H54 (cell line): Measurements from ENCODE around the gene REPS2.

Experiments
- DNase-seq: peaks from one replicate; pipeline ENCODE4 v3.0.0; 2011; ENCODE audit warnings: low spot score, mixed read lengths; ENCODE audit not compliant: insufficient read length
- FAIRE-seq: peaks from 3 replicates; lab custom pipeline; 2011; peaks lifted over from hg19 to GRCh38; lab: Jason Lieb, UNC
- POLR2A ChIP-seq: IDR thresholded peaks from 2 replicates; pipeline ENCODE4 v1.6.1; 2011; ENCODE audit warnings: low read depth, mild to moderate bottlenecking, low read length

Gene REPS2

GRCh38 chrX:16997313-16997712 lies 50.9 kb downstream of the REPS2 start:
- no peak for DNase-seq
- no peak for TF ChIP-seq POLR2A
- no peak for FAIRE-seq

GRCh38 chrX:16999275-16999674 lies 52.8 kb downstream of the REPS2 start:
- TF ChIP-seq POLR2A: no peak
- DNase-seq (peak; percentile 3), FAIRE-seq (no peak)

- no peak for TF ChIP-seq POLR2A
- FAIRE-seq: no peak
- DNase-seq: no peak
These were observed 54.3 kb downstream of the REPS2 start for GRCh38 chrX:17000751-17001150.

GRCh38 chrX:17005712-17006368 lies 59.4 kb downstream of the REPS2 start:
- TF ChIP-seq POLR2A: no peak
- FAIRE-seq (no peak), DNase-seq (no peak)

GRCh38 chrX:17007134-17007768 lies 60.8 kb downstream of the REPS2 start:
- FAIRE-seq (no peak), DNase-seq (no peak)
- TF ChIP-seq POLR2A: no peak

- no peak for DNase-seq
- FAIRE-seq: no peak
- no peak for TF ChIP-seq POLR2A
These were observed 63.6 kb downstream of the REPS2 start for GRCh38 chrX:17009856-17010625.

GRCh38 chrX:17012465-17012864 lies 66.0 kb downstream of the REPS2 start:
- FAIRE-seq: no peak

GRCh38 chrX:17014216-17014615 lies 67.8 kb downstream of the REPS2 start:
- no peak for TF ChIP-seq POLR2A
- FAIRE-seq: no peak
- no peak for DNase-seq

More at GRCh38 chrX:17012465-17012864, 66.0 kb downstream of the REPS2 start:
- TF ChIP-seq POLR2A: no peak
- DNase-seq: no peak

- no peak for DNase-seq
- no peak for FAIRE-seq
- TF ChIP-seq POLR2A: no peak
These were observed 70.7 kb downstream of the REPS2 start for GRCh38 chrX:17017134-17017533.

GRCh38 chrX:17020356-17020755 lies 73.9 kb downstream of the REPS2 start:
- FAIRE-seq: no peak

GRCh38 chrX:17020851-17021821 lies 74.7 kb downstream of the REPS2 start:
- no peak for DNase-seq
- no peak for FAIRE-seq
- TF ChIP-seq POLR2A: no peak

More at GRCh38 chrX:17020356-17020755, 73.9 kb downstream of the REPS2 start:
- DNase-seq: no peak
- no peak for TF ChIP-seq POLR2A

GRCh38 chrX:17021851-17022604 lies 75.6 kb downstream of the REPS2 start:
- TF ChIP-seq POLR2A: no peak
- no peak for FAIRE-seq
- no peak for DNase-seq

GRCh38 chrX:17023661-17024060 lies 77.2 kb downstream of the REPS2 start:
- no peak for FAIRE-seq
- no peak for DNase-seq
- TF ChIP-seq POLR2A: no peak
